Heart left ventricle (tissue), 16 donors: ENCODE measurements around the gene SUPT4H1. TPM values are rescaled to one million over a fixed set of nuclear protein-coding genes. Genes with fewer than 3 reads are reported as not detected.
"Not testable (repeated sequence)": the region's sequence is repeated elsewhere in the genome, so short reads cannot be mapped to it uniquely, and the experiment has no call there.

ENCODE experiments used
- ATAC-seq, 4 donors: fragments of 200-7000 bp; cut with Tn5 transposase; one replicate each; pipeline ENCODE4 v1.9.1; 2020 to 2022; ENCODE audit warnings: moderate library complexity in 4 of 4, mild to moderate bottlenecking in 3 of 4, moderate number of reproducible peaks in 1 of 4
- DNase-seq, 5 donors: peaks; one replicate each; pipeline ENCODE4 v3.0.0-alpha.2; 2020
- H3K27ac ChIP-seq, 12 donors: fragments of 200-600 bp; sonication (generic) in 4 of 12; one replicate each; pipeline versions ENCODE4 v1.5.0 to v1.8.0; 2016 to 2022; ENCODE audit warnings: mild to moderate bottlenecking in 2 of 12
- H3K27me3 ChIP-seq, 9 donors: fragments of 200-600 bp; sonication (generic) in 2 of 9; one replicate each; pipeline versions ENCODE4 v1.5.1 to v1.8.0; 2016 to 2022; ENCODE audit warnings: mild to moderate bottlenecking in 3 of 9
- H3K36me3 ChIP-seq, 9 donors: fragments of 200-600 bp; sonication (generic) in 2 of 9; one replicate each; pipeline versions ENCODE4 v1.5.0 to v1.8.0; 2018 to 2022; ENCODE audit warnings: mild to moderate bottlenecking in 2 of 9
- H3K4me1 ChIP-seq, 12 donors: fragments of 200-600 bp; sonication (generic) in 4 of 12; one replicate each; pipeline versions ENCODE4 v1.5.0 to v1.8.0; 2016 to 2022; ENCODE audit warnings: mild to moderate bottlenecking in 3 of 12
- H3K4me3 ChIP-seq, 12 donors: fragments of 200-600 bp; sonication (generic) in 4 of 12; one replicate each; pipeline versions ENCODE4 v1.5.0 to v1.8.0; 2017 to 2022; ENCODE audit warnings: mild to moderate bottlenecking in 9 of 12, moderate library complexity in 4 of 12
- H3K9me3 ChIP-seq, 12 donors: fragments of 200-600 bp; sonication (generic) in 4 of 12; one replicate each; pipeline versions ENCODE4 v1.5.0 to v1.8.0; 2016 to 2022; ENCODE audit warnings: mild to moderate bottlenecking in 1 of 12
- CTCF ChIP-seq, 12 donors: fragments of 200-600 bp; sonication (generic) in 4 of 12; IDR thresholded peaks; one replicate each; pipeline versions ENCODE4 v1.5.0 to v1.8.0; 2018 to 2022; ENCODE audit warnings: antibody characterized with exemption in 12 of 12, mild to moderate bottlenecking in 5 of 12
- POLR2A ChIP-seq, 2 donors: fragments of 450-650 bp; IDR thresholded peaks; one replicate each; pipeline ENCODE4 v1.6.1; 2017; ENCODE audit warnings: antibody characterized with exemption in 2 of 2, mild to moderate bottlenecking in 2 of 2, moderate library complexity in 2 of 2
- WGBS, 4 donors: extraction: QIAGEN DNeasy Blood & Tissue Kit in 2 of 4; methylation state at CpG; one replicate each; pipeline versions ENCODE4 v1.1.5 to v1.1.7; 2013 to 2018; 5-methylcytosine and 5-hydroxymethylcytosine counted together
- intact Hi-C, 10 donors: fragments of 100-400 bp; cut with DNase I; formaldehyde crosslinking; loops; one replicate each; pipeline versions ENCODE4 v1.11.1 to v1.14.2; 2022
- polyA plus RNA-seq, 2 donors: library from polyadenylated mRNA; stranded (reverse); fragments of 200-250 nt; gene quantifications; one replicate each; pipeline ENCODE4 v1.2.3, GENCODE V29; 2013
- total RNA-seq, 9 donors: library from RNA; depleted of rRNA in 2 of 9; stranded (reverse); fragments of >200 nt in 2 of 9; fragmentation: NEBNext Ultra II Directional in 3 of 9; extraction: Animal tissue kit (Norgen Biotek cat#: 25700) in 3 of 9; gene quantifications; one replicate each; pipeline versions ENCODE4 v1.1.0 to v1.2.4, GENCODE V29; 2016 to 2023
- donor health status: ischemic (EF 13 %, LVEDD 7.1; RV severe dilation, severe dysfunction).
- donor health status: healthy with polysubstance abuse.
- donor health status: DM: no; HTN: yes; CAD: no.
- donor health status: DM: no; HTN: no; CAD: no.
- donor health status: ischemic (EF 25% LVEDD 6.9; RV normal size, moderate dysfunction).
- donor health status: ischemic (EF 25% LVEDD 5.7; RV mildly dilated, moderate dysfunction).
- donor health status: healthy.
- donor health status: DM: yes; HTN: yes; CAD: no.
- donor health status: ischemic (EF 35%, LVEDD 5.7; RV mildly dilated, moderate dysfunction).
- donor health status: nonischemic (EF 11% LVEDD 7.7; RV severe dilation, severe dysfunction).
- donor health status: DM: yes; HTN: yes; CAD: no.
- donor health status: PGD.
- donor health status: ischemic (EF 29% LVEDD 5.4; RV normal size, mild dysfunction).
- donor health status: nonischemic (EF 23%, LVEDD 6.1; RV moderate dilation, normal function).

The SUPT4H1 gene
- total and polyA plus RNA-seq, 11 donors: 44.1 to 92.7 (median 58.0) TPM

GRCh38 chr17:58344047-58344790, 7.8 kb downstream of the SUPT4H1 start:
- WGBS, 4 donors: 47 to 69% (median 56%) methylated on average over 7 to 9 of the region's 9 CpGs
- H3K4me1 ChIP-seq: peaks cover 0 to 88% (median 0%) of the 10 kb centered on the region in 12 donors
- H3K27me3 ChIP-seq: peaks cover 0 to 1% (median 0%) of the 10 kb centered on the region in 9 donors
- intact Hi-C loops: no loop called here
- H3K36me3 ChIP-seq: peaks cover 3 to 58% (median 51%) of the 10 kb centered on the region in 9 donors
- H3K27ac ChIP-seq: peak overlapping the region in 2 of 12 donors; percentile 2 to 100
- no peaks in the 10 kb centered on the region for H3K9me3 ChIP-seq
- ATAC-seq (peak in 3 of 4 donors; percentile 31 to 74 (median 61)), DNase-seq (no peak)
- H3K4me3 ChIP-seq: peak overlapping the region in 2 of 12 donors; percentile 10 to 45
- no peak for TF ChIP-seq CTCF (IDR thresholded peaks at IDR 0.05)
- TF ChIP-seq POLR2A (IDR thresholded peaks at IDR 0.05): no peak

GRCh38 chr17:58343131-58343530, 8.9 kb downstream of the SUPT4H1 start:
- intact Hi-C loops: no loop called here
- ATAC-seq (no peak), DNase-seq (no peak)
- Histone ChIP-seq H3K4me1 (peaks cover 0 to 86% (median under 1%) of the 10 kb centered on the region in 12 donors), H3K27me3 (peaks cover 0 to 12% (median 0%) of the 10 kb centered on the region in 9 donors), H3K9me3 (no peaks in the 10 kb centered on the region), H3K36me3 (peaks cover 3 to 48% (median 40%) of the 10 kb centered on the region in 9 donors), H3K27ac (peak overlapping the region in 1 of 12 donors; percentile 100), H3K4me3 (peak overlapping the region in 1 of 12 donors; percentile 45)
- WGBS, 4 donors: 85 to 98% (median 95%) methylated on average over 4 of the region's 4 CpGs
- no peak for TF ChIP-seq CTCF (IDR thresholded peaks at IDR 0.05)

GRCh38 chr17:58341861-58342475, 10.0 kb downstream of the SUPT4H1 start:
- ATAC-seq: no peak
- 82 to 84% (median 83%) methylated on average over 4 of the region's 4 CpGs for WGBS, 4 donors
- peaks cover 0 to 21% (median 0%) of the 10 kb centered on the region in 9 donors for H3K27me3 ChIP-seq
- H3K36me3 ChIP-seq: peaks cover 3 to 36% (median 28%) of the 10 kb centered on the region in 9 donors
- peaks cover 0 to 88% (median 6%) of the 10 kb centered on the region in 12 donors for H3K4me1 ChIP-seq
- H3K9me3 ChIP-seq: no peaks in the 10 kb centered on the region
- intact Hi-C loops: no loop called here
- DNase-seq: no peak
- TF ChIP-seq POLR2A (IDR thresholded peaks at IDR 0.05) (no peak), CTCF (IDR thresholded peaks at IDR 0.05) (no peak)
- H3K27ac ChIP-seq: peak overlapping the region in 1 of 12 donors; percentile 100
- peak overlapping the region in 1 of 12 donors; percentile 45 for H3K4me3 ChIP-seq

- Histone ChIP-seq H3K36me3 (peaks cover 3 to 29% (median 22%) of the 10 kb centered on the region in 9 donors), H3K27ac (peak overlapping the region in 1 of 12 donors; percentile 100), H3K4me1 (peaks cover 0 to 92% (median 12%) of the 10 kb centered on the region in 12 donors), H3K4me3 (peak overlapping the region in 1 of 12 donors; percentile 79), H3K27me3 (peaks cover 0 to 21% (median 0%) of the 10 kb centered on the region in 9 donors)
- intact Hi-C loops, ATAC-seq, H3K9me3 ChIP-seq, DNase-seq: not testable (repeated sequence)
- WGBS, 4 donors: 91 to 94% (median 93%) methylated on average over 11 of the region's 11 CpGs
Observed at GRCh38 chr17:58341136-58341860, 10.7 kb downstream of the SUPT4H1 start.
